Heart left ventricle (tissue), 16 donors: ENCODE data around the gene MYL9. TPM values are rescaled to one million over a fixed set of nuclear protein-coding genes. Genes with fewer than 3 reads are reported as not detected.
A peak's percentile ranks its signal among the peaks of the same experiment; 100 is the strongest.

Experiments
- ATAC-seq, 4 donors: fragments of 200-7000 bp; cut with Tn5 transposase; one replicate each; pipeline ENCODE4 v1.9.1; 2020 to 2022; ENCODE audit warnings: moderate library complexity in 4 of 4, mild to moderate bottlenecking in 3 of 4, moderate number of reproducible peaks in 1 of 4
- DNase-seq, 5 donors: peaks; one replicate each; pipeline ENCODE4 v3.0.0-alpha.2; 2020
- H3K27ac ChIP-seq, 12 donors: fragments of 200-600 bp; sonication (generic) in 4 of 12; one replicate each; pipeline versions ENCODE4 v1.5.0 to v1.8.0; 2016 to 2022; ENCODE audit warnings: mild to moderate bottlenecking in 2 of 12
- H3K27me3 ChIP-seq, 9 donors: fragments of 200-600 bp; sonication (generic) in 2 of 9; one replicate each; pipeline versions ENCODE4 v1.5.1 to v1.8.0; 2016 to 2022; ENCODE audit warnings: mild to moderate bottlenecking in 3 of 9
- H3K36me3 ChIP-seq, 9 donors: fragments of 200-600 bp; sonication (generic) in 2 of 9; one replicate each; pipeline versions ENCODE4 v1.5.0 to v1.8.0; 2018 to 2022; ENCODE audit warnings: mild to moderate bottlenecking in 2 of 9
- H3K4me1 ChIP-seq, 12 donors: fragments of 200-600 bp; sonication (generic) in 4 of 12; one replicate each; pipeline versions ENCODE4 v1.5.0 to v1.8.0; 2016 to 2022; ENCODE audit warnings: mild to moderate bottlenecking in 3 of 12
- H3K4me3 ChIP-seq, 12 donors: fragments of 200-600 bp; sonication (generic) in 4 of 12; one replicate each; pipeline versions ENCODE4 v1.5.0 to v1.8.0; 2017 to 2022; ENCODE audit warnings: mild to moderate bottlenecking in 9 of 12, moderate library complexity in 4 of 12
- H3K9me3 ChIP-seq, 12 donors: fragments of 200-600 bp; sonication (generic) in 4 of 12; one replicate each; pipeline versions ENCODE4 v1.5.0 to v1.8.0; 2016 to 2022; ENCODE audit warnings: mild to moderate bottlenecking in 1 of 12
- POLR2A ChIP-seq, 2 donors: fragments of 450-650 bp; IDR thresholded peaks; one replicate each; pipeline ENCODE4 v1.6.1; 2017; ENCODE audit warnings: antibody characterized with exemption in 2 of 2, mild to moderate bottlenecking in 2 of 2, moderate library complexity in 2 of 2
- WGBS, 4 donors: extraction: QIAGEN DNeasy Blood & Tissue Kit in 2 of 4; methylation state at CpG; one replicate each; pipeline versions ENCODE4 v1.1.5 to v1.1.7; 2013 to 2018; 5-methylcytosine and 5-hydroxymethylcytosine counted together
- intact Hi-C, 10 donors: fragments of 100-400 bp; cut with DNase I; formaldehyde crosslinking; loops; one replicate each; pipeline versions ENCODE4 v1.11.1 to v1.14.2; 2022
- polyA plus RNA-seq, 2 donors: library from polyadenylated mRNA; stranded (reverse); fragments of 200-250 nt; gene quantifications; one replicate each; pipeline ENCODE4 v1.2.3, GENCODE V29; 2013
- total RNA-seq, 9 donors: library from RNA; depleted of rRNA in 2 of 9; stranded (reverse); fragments of >200 nt in 2 of 9; fragmentation: NEBNext Ultra II Directional in 3 of 9; extraction: Animal tissue kit (Norgen Biotek cat#: 25700) in 3 of 9; gene quantifications; one replicate each; pipeline versions ENCODE4 v1.1.0 to v1.2.4, GENCODE V29; 2016 to 2023
- TF ChIP-seq, protein P1 (sequence below), 12 donors: fragments of 200-600 bp; sonication (generic) in 4 of 12; IDR thresholded peaks; one replicate each; pipeline versions ENCODE4 v1.5.0 to v1.8.0; 2018 to 2022; ENCODE audit warnings: antibody characterized with exemption in 12 of 12, mild to moderate bottlenecking in 5 of 12
- donor health status: ischemic (EF 13 %, LVEDD 7.1; RV severe dilation, severe dysfunction).
- donor health status: healthy with polysubstance abuse.
- donor health status: DM: no; HTN: yes; CAD: no.
- donor health status: DM: no; HTN: no; CAD: no.
- donor health status: ischemic (EF 25% LVEDD 6.9; RV normal size, moderate dysfunction).
- donor health status: ischemic (EF 25% LVEDD 5.7; RV mildly dilated, moderate dysfunction).
- donor health status: healthy.
- donor health status: DM: yes; HTN: yes; CAD: no.
- donor health status: ischemic (EF 35%, LVEDD 5.7; RV mildly dilated, moderate dysfunction).
- donor health status: nonischemic (EF 11% LVEDD 7.7; RV severe dilation, severe dysfunction).
- donor health status: DM: yes; HTN: yes; CAD: no.
- donor health status: PGD.
- donor health status: ischemic (EF 29% LVEDD 5.4; RV normal size, mild dysfunction).
- donor health status: nonischemic (EF 23%, LVEDD 6.1; RV moderate dilation, normal function).

MYL9 gene
- total and polyA plus RNA-seq, 11 donors = 452 to 2,387 (median 1,748) TPM

- H3K4me3 ChIP-seq = no peak overlapping the region
- no peaks in the 10 kb centered on the region for H3K9me3 ChIP-seq
- TF ChIP-seq, protein P1, sequence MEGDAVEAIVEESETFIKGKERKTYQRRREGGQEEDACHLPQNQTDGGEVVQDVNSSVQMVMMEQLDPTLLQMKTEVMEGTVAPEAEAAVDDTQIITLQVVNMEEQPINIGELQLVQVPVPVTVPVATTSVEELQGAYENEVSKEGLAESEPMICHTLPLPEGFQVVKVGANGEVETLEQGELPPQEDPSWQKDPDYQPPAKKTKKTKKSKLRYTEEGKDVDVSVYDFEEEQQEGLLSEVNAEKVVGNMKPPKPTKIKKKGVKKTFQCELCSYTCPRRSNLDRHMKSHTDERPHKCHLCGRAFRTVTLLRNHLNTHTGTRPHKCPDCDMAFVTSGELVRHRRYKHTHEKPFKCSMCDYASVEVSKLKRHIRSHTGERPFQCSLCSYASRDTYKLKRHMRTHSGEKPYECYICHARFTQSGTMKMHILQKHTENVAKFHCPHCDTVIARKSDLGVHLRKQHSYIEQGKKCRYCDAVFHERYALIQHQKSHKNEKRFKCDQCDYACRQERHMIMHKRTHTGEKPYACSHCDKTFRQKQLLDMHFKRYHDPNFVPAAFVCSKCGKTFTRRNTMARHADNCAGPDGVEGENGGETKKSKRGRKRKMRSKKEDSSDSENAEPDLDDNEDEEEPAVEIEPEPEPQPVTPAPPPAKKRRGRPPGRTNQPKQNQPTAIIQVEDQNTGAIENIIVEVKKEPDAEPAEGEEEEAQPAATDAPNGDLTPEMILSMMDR (IDR thresholded peaks at IDR 0.05) = no peak
- TF ChIP-seq POLR2A (IDR thresholded peaks at IDR 0.05) = no peak
- peak overlapping the region in 8 of 12 donors; percentile 9 to 75 (median 52) for H3K27ac ChIP-seq
- WGBS, 4 donors = 64 to 80% (median 76%) methylated on average over 18 to 23 of the region's 23 CpGs
- peaks cover 0 to 56% (median 48%) of the 10 kb centered on the region in 9 donors for H3K36me3 ChIP-seq
- no peak for ATAC-seq
- intact Hi-C loops = loop anchor here in 1 of 10 donors (10.0 kb wide), 1 partner anchor 316 kb away; a partner anchor contains a TSS
- peaks cover 2 to 64% (median 18%) of the 10 kb centered on the region in 12 donors for H3K4me1 ChIP-seq
- DNase-seq = no peak
- H3K27me3 ChIP-seq = no peaks in the 10 kb centered on the region
These were observed 7.6 kb downstream of the MYL9 start for GRCh38 chr20:36548704-36549627.

- Histone ChIP-seq H3K27me3 (no peaks in the 10 kb centered on the region), H3K36me3 (peaks cover 0 to 53% (median 48%) of the 10 kb centered on the region in 9 donors)
- peak in 3 of 4 donors; percentile 14 to 23 (median 16) for ATAC-seq
These were observed 8.3 kb downstream of the MYL9 start for GRCh38 chr20:36549628-36549941.

DNA sequence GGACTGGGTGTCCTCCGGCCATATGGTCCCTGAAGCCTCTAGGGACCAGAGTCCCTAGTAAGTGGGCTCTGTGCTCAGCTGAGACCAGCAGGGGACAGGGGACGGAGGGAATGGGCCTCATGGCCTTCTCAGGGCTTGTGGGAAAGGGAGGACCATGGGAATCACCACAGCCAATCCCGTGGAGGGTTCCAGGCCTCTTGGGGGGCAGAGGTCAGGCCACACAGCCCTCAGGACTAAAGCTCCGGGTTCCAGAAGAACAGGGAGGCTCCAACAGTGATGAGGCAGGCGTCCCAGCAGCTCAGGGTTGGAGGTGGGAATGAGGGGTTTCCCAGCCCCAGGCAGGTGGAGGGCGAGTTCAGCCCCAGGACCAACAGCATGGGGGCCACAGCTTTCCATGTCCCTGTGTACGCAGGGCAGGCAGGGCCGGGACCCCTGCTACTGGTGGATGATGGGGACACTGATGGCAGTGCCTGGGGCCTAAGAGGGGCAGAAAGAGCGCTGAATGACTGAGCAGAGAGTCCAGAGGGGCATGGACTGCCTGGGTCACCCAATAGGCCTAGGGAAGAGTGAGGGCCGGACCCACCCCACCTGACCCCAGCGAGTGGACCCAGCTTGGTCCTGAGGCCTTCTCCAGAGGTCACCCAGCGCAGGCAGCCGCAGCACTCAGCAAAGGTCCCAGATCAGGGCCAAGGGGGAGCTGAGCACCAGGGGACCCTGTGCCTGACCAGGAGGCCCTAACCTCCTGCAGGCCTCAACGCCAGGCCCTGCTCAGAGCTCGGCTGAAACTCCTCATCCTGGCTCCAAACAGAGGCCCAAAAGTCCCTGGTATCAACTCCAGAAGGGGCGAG lies 8.8 kb downstream of the MYL9 start:
- peak; percentile 11 to 41 (median 36) for ATAC-seq
- 67 to 71% (median 70%) methylated on average over 7 to 16 of the region's 16 CpGs for WGBS, 4 donors

More at GRCh38 chr20:36549628-36549941, 8.3 kb downstream of the MYL9 start:
- TF ChIP-seq POLR2A (IDR thresholded peaks at IDR 0.05) = no peak
- TF ChIP-seq, protein P1 (IDR thresholded peaks at IDR 0.05) = no peak
- Histone ChIP-seq H3K4me3 (no peak overlapping the region), H3K27ac (peak overlapping the region in 10 of 12 donors; percentile 9 to 75 (median 48)), H3K9me3 (no peaks in the 10 kb centered on the region), H3K4me1 (peaks cover 0 to 58% (median 12%) of the 10 kb centered on the region in 12 donors)
- DNase-seq = no peak
- WGBS, 4 donors = 75 to 86% (median 79%) methylated on average over 6 to 9 of the region's 9 CpGs
- intact Hi-C loops = loop anchor here in 1 of 10 donors (10.0 kb wide), 1 partner anchor 315 kb away; a partner anchor contains a TSS

More for the DNA sequence above, 8.8 kb downstream of the MYL9 start:
- H3K4me3 ChIP-seq = no peak overlapping the region
- peaks cover 0 to 52% (median 6%) of the 10 kb centered on the region in 12 donors for H3K4me1 ChIP-seq
- intact Hi-C loops = loop anchor here in 5 of 10 donors (5.0 to 10.0 kb wide), 4 partner anchors 52 to 335 kb away; partner anchors contain the start of gene NDRG3 (in 2 of the 5)
- H3K36me3 ChIP-seq = peaks cover 0 to 47% (median 44%) of the 10 kb centered on the region in 9 donors
- TF ChIP-seq POLR2A (IDR thresholded peaks at IDR 0.05) = no peak
- TF ChIP-seq, protein P1 (IDR thresholded peaks at IDR 0.05) = no peak
- DNase-seq = peak in 4 of 5 donors; percentile 41 to 65 (median 52)
- H3K27ac ChIP-seq = peak overlapping the region in 10 of 12 donors; percentile 9 to 75 (median 48)
- H3K27me3 ChIP-seq = no peaks in the 10 kb centered on the region
- no peaks in the 10 kb centered on the region for H3K9me3 ChIP-seq
